Peyer's patch (tissue), 4 donors: ENCODE measurements around the gene ZCCHC10.

Source experiments
- POLR2A ChIP-seq, 2 donors: fragments of 450-650 bp; IDR thresholded peaks; one replicate each; pipeline ENCODE4 v1.5.1; 2017; ENCODE audit warnings: antibody characterized with exemption in 2 of 2, mild to moderate bottlenecking in 2 of 2, moderate library complexity in 2 of 2
- TF ChIP-seq, protein P1 (sequence below), 6 experiments: fragments of 450-650 bp in 4 of 6; fragments of 200-600 bp in 2 of 6; sonication (generic) in 1 of 6; IDR thresholded peaks; one replicate each; pipeline ENCODE4 v1.5.1; 2017 to 2019; ENCODE audit warnings: antibody characterized with exemption in 6 of 6, mild to moderate bottlenecking in 3 of 6, moderate library complexity in 1 of 6

- TF ChIP-seq, protein P1, sequence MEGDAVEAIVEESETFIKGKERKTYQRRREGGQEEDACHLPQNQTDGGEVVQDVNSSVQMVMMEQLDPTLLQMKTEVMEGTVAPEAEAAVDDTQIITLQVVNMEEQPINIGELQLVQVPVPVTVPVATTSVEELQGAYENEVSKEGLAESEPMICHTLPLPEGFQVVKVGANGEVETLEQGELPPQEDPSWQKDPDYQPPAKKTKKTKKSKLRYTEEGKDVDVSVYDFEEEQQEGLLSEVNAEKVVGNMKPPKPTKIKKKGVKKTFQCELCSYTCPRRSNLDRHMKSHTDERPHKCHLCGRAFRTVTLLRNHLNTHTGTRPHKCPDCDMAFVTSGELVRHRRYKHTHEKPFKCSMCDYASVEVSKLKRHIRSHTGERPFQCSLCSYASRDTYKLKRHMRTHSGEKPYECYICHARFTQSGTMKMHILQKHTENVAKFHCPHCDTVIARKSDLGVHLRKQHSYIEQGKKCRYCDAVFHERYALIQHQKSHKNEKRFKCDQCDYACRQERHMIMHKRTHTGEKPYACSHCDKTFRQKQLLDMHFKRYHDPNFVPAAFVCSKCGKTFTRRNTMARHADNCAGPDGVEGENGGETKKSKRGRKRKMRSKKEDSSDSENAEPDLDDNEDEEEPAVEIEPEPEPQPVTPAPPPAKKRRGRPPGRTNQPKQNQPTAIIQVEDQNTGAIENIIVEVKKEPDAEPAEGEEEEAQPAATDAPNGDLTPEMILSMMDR (IDR thresholded peaks at IDR 0.05): no peak
- no peak for TF ChIP-seq POLR2A (IDR thresholded peaks at IDR 0.05)
Observed at GRCh38 chr5:133066045-133066444, 39.7 kb upstream of the ZCCHC10 start.
